ENCODE measurements around the gene TXNDC9.
"Not testable (repeated sequence)": the region's sequence is repeated elsewhere in the genome, so short reads cannot be mapped to it uniquely, and the experiment has no call there.

The TXNDC9 gene

DNA sequence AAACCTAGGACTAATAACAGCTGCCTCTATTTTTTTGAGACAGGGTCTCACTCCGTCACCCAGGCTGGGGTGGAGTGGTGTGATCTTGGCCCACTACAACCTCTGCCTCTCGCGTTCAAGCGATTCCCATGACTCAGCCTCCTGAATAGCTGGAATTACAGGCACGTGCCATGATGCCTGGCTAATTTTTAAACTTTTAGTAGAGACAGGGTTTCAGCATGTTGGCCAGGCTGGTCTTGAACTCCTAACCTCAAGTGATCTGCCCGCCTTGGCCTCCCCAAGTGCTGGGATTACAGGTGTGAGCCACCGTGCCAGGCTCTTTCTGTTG is 18.3 kb downstream of the TXNDC9 start:
- not testable (repeated sequence) for DNase-seq

- DNase-seq = no peak
Measured at GRCh38 chr2:99317161-99317872, 18.8 kb downstream of the TXNDC9 start.

GRCh38 chr2:99301097-99301496 is 35.0 kb downstream of the TXNDC9 start, which contains the start of gene LYG1:
LYG1 (minus strand) TSS chr2:99301197; CDS start chr2:99295670, 5,527 bp downstream.
- not testable (repeated sequence) for DNase-seq

DNA sequence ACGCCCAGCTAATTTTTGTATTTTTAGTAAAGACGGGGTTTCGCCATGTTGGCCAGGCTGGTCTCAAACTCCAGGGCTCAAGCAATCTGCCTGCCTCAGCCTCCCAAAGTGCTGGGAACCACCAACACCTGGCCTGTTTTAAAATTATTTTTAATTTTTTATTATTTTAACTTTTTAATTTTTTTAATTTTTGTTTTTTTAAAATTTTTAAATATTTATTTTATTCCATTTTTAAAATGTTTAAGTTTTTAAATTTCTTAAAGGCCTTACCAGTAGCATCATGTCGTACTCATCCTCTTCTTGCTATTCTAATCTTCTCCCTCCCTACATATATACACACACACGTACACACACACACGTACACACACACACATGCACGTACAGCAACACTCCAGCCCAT is 36.6 kb downstream of the TXNDC9 start:
- DNase-seq = no peak

DNA sequence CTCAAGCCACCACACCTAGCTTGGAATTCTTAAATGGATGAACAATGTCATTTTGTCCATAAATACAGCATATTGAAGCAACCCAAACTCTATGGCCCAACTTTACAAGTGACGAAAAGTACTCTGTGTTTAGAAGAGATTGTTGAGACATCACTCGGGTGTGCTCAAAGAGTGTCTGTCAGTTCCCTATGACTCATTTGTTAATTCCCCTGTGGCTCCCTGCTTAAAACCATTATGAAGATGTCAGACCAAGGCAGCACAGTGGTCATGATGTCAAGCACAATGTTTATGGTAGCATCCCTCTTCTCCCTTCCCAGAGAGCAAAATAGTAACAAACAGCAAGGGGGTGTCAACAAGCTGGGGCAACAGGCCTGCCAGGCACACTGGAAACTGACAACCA is 38.1 kb downstream of the TXNDC9 start:
- no peak for DNase-seq

DNA sequence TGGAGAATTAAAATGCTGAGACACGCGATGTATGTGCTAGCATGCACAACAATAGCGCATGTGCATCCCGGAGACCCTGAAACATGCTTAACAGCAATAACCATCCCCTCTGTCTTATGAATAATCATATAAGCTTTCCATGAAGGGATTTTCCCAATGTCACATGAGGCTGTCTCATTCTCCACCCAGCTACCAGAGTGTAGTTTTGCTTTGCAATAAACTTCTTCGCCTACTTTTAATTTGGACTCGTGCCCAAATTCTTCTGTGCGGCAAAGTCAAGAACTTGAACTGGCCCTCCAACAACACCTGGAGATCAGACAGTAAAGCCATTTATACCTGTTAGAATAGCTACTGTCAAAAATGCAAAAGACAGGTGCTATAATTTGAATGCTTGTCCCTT is 50.6 kb downstream of the TXNDC9 start:
- DNase-seq = no peak

GRCh38 chr2:99279969-99280695 is 56.0 kb downstream of the TXNDC9 start:
- DNase-seq = no peak

DNA sequence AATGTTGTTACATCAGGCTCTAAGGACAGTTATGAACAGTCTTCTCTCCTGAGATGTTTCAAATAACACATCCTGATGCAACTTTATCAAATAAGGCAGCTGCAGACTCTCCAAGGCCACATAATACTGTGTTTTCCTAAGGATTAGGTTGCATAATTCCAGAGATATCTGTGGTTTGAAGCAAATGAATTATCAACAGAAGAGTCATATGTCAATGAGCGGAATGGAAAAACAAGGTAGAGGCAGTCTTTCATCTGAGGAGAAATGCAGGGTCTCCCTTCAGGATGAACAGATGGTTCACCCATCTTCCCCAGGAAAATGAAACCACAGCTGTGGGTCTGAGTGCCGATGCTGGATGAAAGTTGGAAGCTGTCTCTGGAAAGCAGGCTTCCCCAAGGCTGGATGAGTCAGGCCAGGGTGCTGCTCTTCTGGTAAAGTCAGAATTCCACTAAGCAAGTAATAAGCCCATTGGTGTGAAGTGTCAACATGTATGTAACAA is 57.3 kb downstream of the TXNDC9 start:
- no peak for DNase-seq

GRCh38 chr2:99278195-99278765 is 57.9 kb downstream of the TXNDC9 start:
- not testable (repeated sequence) for DNase-seq

DNA sequence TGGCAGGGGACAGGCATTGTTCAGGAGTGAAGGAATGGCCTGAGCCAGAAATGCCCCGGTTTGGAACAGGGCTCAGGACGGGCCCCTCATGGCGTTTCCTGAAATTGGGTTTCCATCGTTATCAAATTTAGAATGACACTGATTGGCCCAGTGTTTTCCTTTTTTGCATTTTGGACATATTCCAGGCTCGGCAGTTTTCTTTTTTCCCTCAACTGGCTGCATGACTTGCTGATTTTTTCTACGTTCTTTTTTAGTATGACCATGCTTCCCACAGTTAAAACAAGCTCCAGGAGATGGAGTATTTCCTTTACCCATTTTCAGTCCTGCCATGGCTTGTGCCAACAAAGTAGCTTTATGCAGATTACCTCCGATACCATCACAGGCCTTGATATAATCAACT is 60.3 kb downstream of the TXNDC9 start:
- no peak for DNase-seq
